Epithelial cell of proximal tubule (primary cell): ENCODE results near the gene TBC1D7. TPM values are rescaled to one million over a fixed set of nuclear protein-coding genes. Genes with fewer than 3 reads are reported as not detected.

ENCODE experiments used
- DNase-seq: peaks from one replicate; pipeline ENCODE4 v3.0.0-alpha.2; 2011; ENCODE audit warnings: low read depth
- H3K4me3 ChIP-seq: 2 replicates; pipeline ENCODE4 v1.5.1; 2011; ENCODE audit warnings: low read depth, mild to moderate bottlenecking, low read length
- total RNA-seq: library from RNA; depleted of rRNA; stranded (reverse); fragments of >200 nt; gene quantifications from 2 replicates; pipeline ENCODE4 v1.2.3, GENCODE V29; 2015
- TF ChIP-seq, protein P1 (sequence below): conservative IDR thresholded peaks from 2 replicates; pipeline ENCODE4 v1.5.1; 2012; ENCODE audit warnings: low read depth, mild to moderate bottlenecking, low read length

The TBC1D7 gene
- total RNA-seq, 1 donor from 2014 or later: 20.3 TPM

- peak; percentile 84 for DNase-seq
- no peak overlapping the region for H3K4me3 ChIP-seq
- TF ChIP-seq, protein P1, sequence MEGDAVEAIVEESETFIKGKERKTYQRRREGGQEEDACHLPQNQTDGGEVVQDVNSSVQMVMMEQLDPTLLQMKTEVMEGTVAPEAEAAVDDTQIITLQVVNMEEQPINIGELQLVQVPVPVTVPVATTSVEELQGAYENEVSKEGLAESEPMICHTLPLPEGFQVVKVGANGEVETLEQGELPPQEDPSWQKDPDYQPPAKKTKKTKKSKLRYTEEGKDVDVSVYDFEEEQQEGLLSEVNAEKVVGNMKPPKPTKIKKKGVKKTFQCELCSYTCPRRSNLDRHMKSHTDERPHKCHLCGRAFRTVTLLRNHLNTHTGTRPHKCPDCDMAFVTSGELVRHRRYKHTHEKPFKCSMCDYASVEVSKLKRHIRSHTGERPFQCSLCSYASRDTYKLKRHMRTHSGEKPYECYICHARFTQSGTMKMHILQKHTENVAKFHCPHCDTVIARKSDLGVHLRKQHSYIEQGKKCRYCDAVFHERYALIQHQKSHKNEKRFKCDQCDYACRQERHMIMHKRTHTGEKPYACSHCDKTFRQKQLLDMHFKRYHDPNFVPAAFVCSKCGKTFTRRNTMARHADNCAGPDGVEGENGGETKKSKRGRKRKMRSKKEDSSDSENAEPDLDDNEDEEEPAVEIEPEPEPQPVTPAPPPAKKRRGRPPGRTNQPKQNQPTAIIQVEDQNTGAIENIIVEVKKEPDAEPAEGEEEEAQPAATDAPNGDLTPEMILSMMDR: no peak
These were observed 9.5 kb downstream of the TBC1D7 start for GRCh38 chr6:13318821-13319220.

DNA sequence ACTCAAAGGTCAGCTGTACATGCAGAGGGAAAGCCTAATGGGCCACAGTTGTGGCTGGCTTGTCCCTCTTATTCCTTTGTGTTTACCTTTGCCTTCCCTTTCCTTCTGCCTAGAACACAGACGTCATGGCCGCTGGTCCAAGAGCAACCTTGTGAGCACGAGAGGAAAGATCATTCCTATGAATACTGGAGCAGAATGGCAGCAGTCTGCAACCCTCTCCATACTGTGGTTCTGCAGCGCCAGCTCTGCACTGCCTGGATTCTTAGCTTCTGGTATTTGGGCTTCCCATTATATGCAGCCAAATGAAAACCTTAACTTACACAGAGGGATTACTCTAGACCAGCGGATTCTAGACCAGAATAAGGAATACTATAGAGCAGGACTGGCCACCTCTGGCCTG lies 12.4 kb downstream of the TBC1D7 start:
- H3K4me3 ChIP-seq: no peak overlapping the region
- TF ChIP-seq, protein P1: no peak
- DNase-seq: no peak

DNA sequence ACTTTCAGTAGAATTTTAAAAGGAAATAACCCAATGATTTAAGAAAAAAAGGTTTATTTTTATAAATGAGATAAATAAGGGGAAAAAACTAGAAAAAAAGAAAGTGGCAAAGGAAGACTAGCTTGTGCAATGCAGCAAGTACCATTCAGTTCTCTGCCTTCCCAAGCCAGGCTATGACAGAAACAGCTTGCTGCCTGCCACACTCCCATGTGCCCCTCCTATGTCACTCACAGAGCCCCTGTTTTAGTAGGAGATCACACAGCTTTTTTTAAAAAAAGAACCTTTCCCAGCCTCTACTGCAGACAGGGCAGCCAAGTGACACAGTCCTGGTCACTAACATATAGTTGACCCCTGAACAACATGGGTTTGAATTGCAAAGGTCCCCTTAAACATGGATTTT lies 13.5 kb downstream of the TBC1D7 start:
- TF ChIP-seq, protein P1: no peak
- DNase-seq: no peak
- H3K4me3 ChIP-seq: no peak overlapping the region

DNA sequence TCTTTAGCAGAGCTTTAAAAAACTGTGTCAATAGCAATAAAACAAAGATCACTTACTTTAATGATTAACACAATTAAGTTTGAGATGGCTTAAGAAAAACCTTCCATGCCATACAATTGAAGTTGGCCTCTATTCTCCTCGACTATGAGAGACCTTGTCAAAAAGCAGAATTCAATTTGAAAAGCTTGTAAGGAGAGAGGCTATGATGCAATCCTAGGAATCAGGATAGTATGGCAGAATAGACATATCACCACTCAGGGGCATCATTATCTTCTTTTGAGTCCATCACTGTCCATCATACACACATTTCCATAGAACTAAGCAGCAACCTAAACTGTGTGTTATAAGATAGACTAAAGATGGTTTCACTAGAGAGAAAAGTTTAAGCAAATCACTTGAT lies 17.2 kb downstream of the TBC1D7 start:
- no peak for DNase-seq
- H3K4me3 ChIP-seq: no peak overlapping the region
- TF ChIP-seq, protein P1: no peak

DNA sequence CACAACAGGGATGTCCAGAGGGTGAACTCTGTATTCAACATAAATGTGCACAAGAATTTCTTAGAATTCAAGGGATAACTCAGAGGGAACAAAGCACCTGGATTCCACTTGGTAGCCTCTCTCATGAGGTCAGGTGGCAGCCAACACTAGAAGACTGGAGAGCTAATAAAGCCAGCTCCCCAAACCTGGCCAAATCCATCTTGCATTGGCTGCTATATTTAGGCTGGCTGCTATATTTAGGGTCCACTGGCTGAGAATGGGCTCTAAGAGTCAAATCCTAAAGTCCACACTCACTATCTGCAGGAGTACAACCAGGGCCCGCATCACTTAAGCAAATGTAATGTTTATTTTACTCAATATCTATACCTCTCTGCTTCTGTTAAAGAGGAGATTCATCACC lies 20.0 kb downstream of the TBC1D7 start:
- no peak overlapping the region for H3K4me3 ChIP-seq
- DNase-seq: no peak
- TF ChIP-seq, protein P1: no peak

DNA sequence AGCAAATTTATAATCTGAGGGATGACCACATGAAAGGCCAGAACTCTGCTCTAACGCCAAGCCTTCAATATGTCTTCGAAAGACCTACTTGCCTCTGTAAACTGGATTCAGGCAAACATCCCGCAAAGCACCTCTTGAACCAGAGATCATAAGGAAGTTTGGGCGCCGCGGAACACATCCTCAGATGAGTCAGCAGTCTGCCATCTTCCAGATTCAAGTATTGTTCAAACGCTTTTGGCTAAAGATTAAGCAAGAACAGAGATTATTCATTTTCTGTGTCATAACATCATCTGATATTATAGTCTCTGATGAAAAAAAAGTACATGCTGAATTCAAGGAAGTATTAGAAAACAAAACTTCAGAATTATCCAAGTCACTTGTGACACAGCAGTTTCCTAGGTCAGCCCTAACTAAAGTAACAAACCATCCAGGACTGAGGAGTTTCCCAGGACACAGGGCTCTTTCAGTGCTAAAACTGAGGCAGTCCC lies 20.8 kb downstream of the TBC1D7 start:
- no peak overlapping the region for H3K4me3 ChIP-seq
- DNase-seq: no peak
- TF ChIP-seq, protein P1: no peak

GRCh38 chr6:13305791-13306190 lies 22.5 kb downstream of the TBC1D7 start:
- no peak for DNase-seq
- no peak overlapping the region for H3K4me3 ChIP-seq
- TF ChIP-seq, protein P1: no peak
